Testis (tissue), 3 donors: ENCODE measurements around the gene DUS2. TPM values are rescaled to one million over a fixed set of nuclear protein-coding genes. Genes with fewer than 3 reads are reported as not detected.
"Not testable (repeated sequence)": the region's sequence is repeated elsewhere in the genome, so short reads cannot be mapped to it uniquely, and the experiment has no call there.

Experiments used
- DNase-seq: peaks from one replicate; pipeline ENCODE4 v3.0.0-alpha.2; 2019
- H3K27ac ChIP-seq, 2 donors: fragments of 200-600 bp; sonication (generic); one replicate each; pipeline ENCODE4 v1.5.1; 2019
- H3K27me3 ChIP-seq: fragments of 200-600 bp; sonication (generic); one replicate; pipeline ENCODE4 v1.5.1; 2019
- H3K36me3 ChIP-seq: fragments of 200-600 bp; sonication (generic); one replicate; pipeline ENCODE4 v1.5.1; 2017; ENCODE audit warnings: low read depth; ENCODE audit errors: missing control alignments
- H3K4me1 ChIP-seq: fragments of 200-600 bp; sonication (generic); one replicate; pipeline ENCODE4 v1.5.1; 2019
- H3K4me3 ChIP-seq, 2 donors: fragments of 200-600 bp; sonication (generic); one replicate each; pipeline ENCODE4 v1.5.1; 2017 to 2019
- H3K9me3 ChIP-seq: fragments of 200-600 bp; sonication (generic); one replicate; pipeline ENCODE4 v1.5.1; 2017
- POLR2A ChIP-seq: fragments of 450-650 bp; IDR thresholded peaks from one replicate; pipeline ENCODE4 v1.6.1; 2017; ENCODE audit warnings: antibody characterized with exemption, mild to moderate bottlenecking, moderate library complexity
- WGBS, 2 donors: methylation state at CpG; one replicate each; pipeline ENCODE4 v1.1.5; 2018; 5-methylcytosine and 5-hydroxymethylcytosine counted together
- intact Hi-C: fragments of 100-400 bp; cut with DNase I; formaldehyde crosslinking; loops from one replicate; pipeline ENCODE4 v1.15.1; 2023; ENCODE audit warnings: low total_unique reads
- polyA plus RNA-seq: library from polyadenylated mRNA; stranded (reverse); fragments of 350-450 nt; fragmentation: Illumina TruSeq; extraction: RNeasy Lipid Tissue Mini Kit (QIAGEN cat#74804); gene quantifications from one replicate; pipeline ENCODE4 v1.2.3, GENCODE V29; 2014; ENCODE audit warnings: low read depth, low replicate concordance; ENCODE audit not compliant: insufficient read depth
- total RNA-seq, 2 donors: library from RNA; depleted of rRNA; stranded (reverse); fragments of >200 nt; gene quantifications; one replicate each; pipeline ENCODE4 v1.2.3, GENCODE V29; 2016
- TF ChIP-seq, protein P1 (sequence below), 3 experiments: fragments of 450-650 bp in 2 of 3; fragments of 200-600 bp in 1 of 3; sonication (generic) in 1 of 3; IDR thresholded peaks; one replicate each; pipeline ENCODE4 v1.5.1; 2016 to 2019; ENCODE audit warnings: antibody characterized with exemption in 3 of 3, mild to moderate bottlenecking in 2 of 3, moderate library complexity in 1 of 3

DUS2 gene
- total and polyA plus RNA-seq, 3 donors from 2014 or later: 24.6 to 62.5 (median 32.4) TPM

- DNase-seq: no peak
- 54 to 80% methylated on average over 2 to 20 of the region's 20 CpGs for WGBS, 2 donors
- no peak for TF ChIP-seq POLR2A
- intact Hi-C loops: no loop called here
- H3K27ac ChIP-seq: peak overlapping the region in 1 of 2 donors; percentile 12
- H3K4me3 ChIP-seq: peak overlapping the region; percentile 20 to 27
- H3K9me3 ChIP-seq: no peaks in the 10 kb centered on the region
- peaks cover 6% of the 10 kb centered on the region for H3K4me1 ChIP-seq
- no peaks in the 10 kb centered on the region for H3K36me3 ChIP-seq
- no peaks in the 10 kb centered on the region for H3K27me3 ChIP-seq
Observed at GRCh38 chr16:67992661-67993206, 30.4 kb upstream of the DUS2 start.

GRCh38 chr16:67993207-67994039, 29.7 kb upstream of the DUS2 start:
- Histone ChIP-seq H3K9me3 (no peaks in the 10 kb centered on the region), H3K36me3 (no peaks in the 10 kb centered on the region), H3K27me3 (no peaks in the 10 kb centered on the region), H3K27ac (peak overlapping the region; percentile 12 to 54), H3K4me1 (peaks cover 6% of the 10 kb centered on the region), H3K4me3 (peak overlapping the region; percentile 20 to 27)
- WGBS, 2 donors: 23 to 61% methylated on average over 5 to 24 of the region's 39 CpGs
- DNase-seq: peak; percentile 79
- TF ChIP-seq, protein P1, sequence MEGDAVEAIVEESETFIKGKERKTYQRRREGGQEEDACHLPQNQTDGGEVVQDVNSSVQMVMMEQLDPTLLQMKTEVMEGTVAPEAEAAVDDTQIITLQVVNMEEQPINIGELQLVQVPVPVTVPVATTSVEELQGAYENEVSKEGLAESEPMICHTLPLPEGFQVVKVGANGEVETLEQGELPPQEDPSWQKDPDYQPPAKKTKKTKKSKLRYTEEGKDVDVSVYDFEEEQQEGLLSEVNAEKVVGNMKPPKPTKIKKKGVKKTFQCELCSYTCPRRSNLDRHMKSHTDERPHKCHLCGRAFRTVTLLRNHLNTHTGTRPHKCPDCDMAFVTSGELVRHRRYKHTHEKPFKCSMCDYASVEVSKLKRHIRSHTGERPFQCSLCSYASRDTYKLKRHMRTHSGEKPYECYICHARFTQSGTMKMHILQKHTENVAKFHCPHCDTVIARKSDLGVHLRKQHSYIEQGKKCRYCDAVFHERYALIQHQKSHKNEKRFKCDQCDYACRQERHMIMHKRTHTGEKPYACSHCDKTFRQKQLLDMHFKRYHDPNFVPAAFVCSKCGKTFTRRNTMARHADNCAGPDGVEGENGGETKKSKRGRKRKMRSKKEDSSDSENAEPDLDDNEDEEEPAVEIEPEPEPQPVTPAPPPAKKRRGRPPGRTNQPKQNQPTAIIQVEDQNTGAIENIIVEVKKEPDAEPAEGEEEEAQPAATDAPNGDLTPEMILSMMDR (IDR thresholded peaks at IDR 0.05): peak; percentile 95 to 99 (median 95)
- TF ChIP-seq POLR2A: no peak
- intact Hi-C loops: no loop called here

- H3K4me3 ChIP-seq, intact Hi-C loops, H3K36me3 ChIP-seq, DNase-seq, H3K9me3 ChIP-seq, H3K27me3 ChIP-seq, H3K4me1 ChIP-seq: not testable (repeated sequence)
- H3K27ac ChIP-seq: peak overlapping the region; percentile 12 to 54
- WGBS, 2 donors: 69 to 89% methylated on average over 3 of the region's 6 CpGs
Observed at GRCh38 chr16:67994040-67994408, 29.1 kb upstream of the DUS2 start.

- no peak overlapping the region for H3K4me3 ChIP-seq
- peaks cover 6% of the 10 kb centered on the region for H3K4me1 ChIP-seq
- H3K36me3 ChIP-seq: no peaks in the 10 kb centered on the region
- DNase-seq: no peak
- no peaks in the 10 kb centered on the region for H3K9me3 ChIP-seq
- no peaks in the 10 kb centered on the region for H3K27me3 ChIP-seq
- intact Hi-C loops: no loop called here
- no peak overlapping the region for H3K27ac ChIP-seq
- TF ChIP-seq, protein P1 (IDR thresholded peaks at IDR 0.05): no peak
- TF ChIP-seq POLR2A: no peak
- 84 to 86% methylated on average over 5 of the region's 5 CpGs for WGBS, 2 donors
Observed at GRCh38 chr16:67995423-67995822, 27.7 kb upstream of the DUS2 start.

GRCh38 chr16:67996666-67997065, 26.4 kb upstream of the DUS2 start:
- Histone ChIP-seq H3K27ac (no peak overlapping the region), H3K4me1 (peaks cover 6% of the 10 kb centered on the region), H3K36me3 (no peaks in the 10 kb centered on the region), H3K9me3 (no peaks in the 10 kb centered on the region), H3K27me3 (no peaks in the 10 kb centered on the region), H3K4me3 (no peak overlapping the region)
- no peak for DNase-seq
- 73 to 88% methylated on average over 5 of the region's 5 CpGs for WGBS, 2 donors
- no peak for TF ChIP-seq POLR2A
- TF ChIP-seq, protein P1 (IDR thresholded peaks at IDR 0.05): no peak
- intact Hi-C loops: no loop called here

DNA sequence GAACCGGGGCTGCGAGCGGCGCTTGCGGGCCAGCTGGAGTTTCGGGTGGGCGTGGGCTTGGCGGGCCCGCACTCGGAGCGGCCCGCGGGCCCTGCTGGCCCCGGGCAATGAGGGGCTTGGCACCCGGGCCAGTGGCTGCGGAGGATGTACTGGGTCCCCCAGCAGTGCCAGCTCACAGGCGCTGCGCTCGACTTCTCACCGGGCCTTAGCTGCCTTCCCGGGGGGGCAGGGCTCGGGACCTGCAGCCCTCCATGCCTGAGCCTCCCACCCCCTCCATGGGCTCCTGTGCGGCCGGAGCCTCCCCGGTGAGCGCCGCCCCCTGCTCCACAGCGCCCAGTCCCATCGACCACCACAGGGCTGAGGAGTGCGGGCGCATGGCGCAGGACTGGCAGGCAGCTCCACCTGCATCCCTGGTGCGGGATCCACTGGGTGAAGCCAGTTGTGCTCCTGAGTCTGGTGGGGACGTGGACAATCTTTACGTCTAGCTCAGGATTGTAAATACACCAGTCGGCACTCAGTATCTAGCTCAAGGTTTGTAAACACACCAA, 24.8 kb upstream of the DUS2 start:
- intact Hi-C loops, H3K36me3 ChIP-seq, H3K27ac ChIP-seq, H3K4me1 ChIP-seq, DNase-seq, H3K9me3 ChIP-seq, H3K27me3 ChIP-seq: not testable (repeated sequence)
- H3K4me3 ChIP-seq: peak overlapping the region; percentile 6 to 43
- WGBS, 2 donors: 46 to 80% methylated on average over 11 to 36 of the region's 36 CpGs

DNA sequence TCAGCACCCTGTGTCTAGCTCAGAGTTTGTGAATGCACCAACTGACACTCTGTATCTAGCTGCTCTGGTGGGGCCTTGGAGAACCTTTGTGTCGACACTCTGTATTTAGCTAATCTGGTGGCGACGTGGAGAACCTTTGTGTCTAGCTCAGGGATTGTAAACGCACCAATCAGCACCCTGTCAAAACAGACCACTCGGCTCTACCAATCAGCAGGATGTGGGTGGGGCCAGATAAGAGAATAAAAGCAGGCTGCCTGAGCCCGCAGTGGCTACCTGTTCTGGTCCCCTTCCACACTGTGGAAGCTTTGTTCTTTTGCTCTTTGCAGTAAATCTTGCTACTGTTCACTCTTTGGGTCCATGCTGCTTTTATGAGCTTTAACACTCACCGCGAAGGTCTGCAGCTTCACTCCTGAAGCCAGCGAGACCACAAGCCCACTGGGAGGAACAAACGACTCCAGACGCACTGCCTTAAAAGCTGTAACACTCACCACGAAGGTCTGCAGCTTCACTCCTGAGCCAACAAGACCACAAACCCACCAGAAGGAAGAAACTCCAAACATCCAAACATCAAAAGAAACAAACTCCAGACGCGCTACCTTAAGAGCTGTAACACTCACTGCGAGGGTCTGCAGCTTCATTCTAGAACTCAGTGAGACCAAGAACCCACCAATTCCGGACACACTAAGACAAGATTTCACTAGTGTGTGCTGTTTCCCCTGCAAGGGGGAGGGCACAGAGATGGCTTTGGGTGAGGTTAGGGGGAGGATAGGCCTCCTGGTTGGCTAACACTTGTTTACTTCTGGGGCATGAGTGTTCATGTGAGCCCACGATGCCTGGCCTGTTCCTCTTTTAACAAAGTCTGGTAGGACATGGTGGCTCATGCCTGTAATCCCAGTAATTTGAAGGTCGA, 24.1 kb upstream of the DUS2 start, which contains the start of gene DPEP2:
TSS of gene DPEP2 (minus strand) at position 706 of the 910 bp plus-strand sequence. CDS start 6,272 bp downstream, outside the sequence.
- H3K27me3 ChIP-seq, H3K9me3 ChIP-seq, H3K4me1 ChIP-seq, H3K36me3 ChIP-seq, intact Hi-C loops: not testable (repeated sequence)
- DNase-seq: peak; percentile 61
- Histone ChIP-seq H3K4me3 (peak within 1 kb of the TSS; percentile 6 to 43), H3K27ac (peak within 1 kb of the TSS; percentile 24 to 50)
- WGBS, 2 donors: 66 to 67% methylated on average over 18 of the region's 18 CpGs
